GM21737 (cell line): ENCODE results near the gene IPCEF1.

ENCODE experiments used
- ATAC-seq: cut with Tn5 transposase; IDR thresholded peaks from one replicate; pipeline ENCODE4 v1.9.1; 2021; ENCODE audit warnings: mild to moderate bottlenecking, moderate library complexity; ENCODE audit not compliant: unreplicated experiment

IPCEF1 gene

GRCh38 chr6:154169193-154169847, 187.3 kb downstream of the IPCEF1 start:
- ATAC-seq, result no peak

GRCh38 chr6:154167126-154167525, 189.5 kb downstream of the IPCEF1 start:
- ATAC-seq, result no peak

- ATAC-seq, result no peak
Observed at GRCh38 chr6:154166140-154166539, 190.5 kb downstream of the IPCEF1 start.

- ATAC-seq, result no peak
Observed at GRCh38 chr6:154165478-154165877, 191.1 kb downstream of the IPCEF1 start.

GRCh38 chr6:154164397-154164796, 192.2 kb downstream of the IPCEF1 start:
- ATAC-seq, result no peak

- ATAC-seq, result peak; percentile 53
Observed at GRCh38 chr6:154161689-154162088, 194.9 kb downstream of the IPCEF1 start.

- ATAC-seq, result no peak
Observed at GRCh38 chr6:154159126-154159525, 197.5 kb downstream of the IPCEF1 start.

- ATAC-seq, result no peak
Observed at GRCh38 chr6:154157706-154158105, 198.9 kb downstream of the IPCEF1 start.

- ATAC-seq, result peak; percentile 58
Observed at GRCh38 chr6:154157082-154157481, 199.5 kb downstream of the IPCEF1 start.

GRCh38 chr6:154156135-154156896, 200.3 kb downstream of the IPCEF1 start:
- peak; percentile 69 for ATAC-seq

- ATAC-seq, result no peak
Observed at GRCh38 chr6:154154389-154154967, 202.1 kb downstream of the IPCEF1 start.

- no peak for ATAC-seq
Observed at GRCh38 chr6:154143753-154144152, 212.8 kb downstream of the IPCEF1 start.

GRCh38 chr6:154140743-154141142, 215.9 kb downstream of the IPCEF1 start:
- ATAC-seq, result no peak

GRCh38 chr6:154139892-154140291, 216.7 kb downstream of the IPCEF1 start:
- ATAC-seq, result no peak

- ATAC-seq, result no peak
Observed at GRCh38 chr6:154138793-154139192, 217.8 kb downstream of the IPCEF1 start.

- no peak for ATAC-seq
Observed at GRCh38 chr6:154134471-154135147, 222.0 kb downstream of the IPCEF1 start.

GRCh38 chr6:154127657-154128056, 228.9 kb downstream of the IPCEF1 start:
- ATAC-seq, result no peak

- ATAC-seq, result no peak
Observed at GRCh38 chr6:154125421-154125820, 231.2 kb downstream of the IPCEF1 start.

- no peak for ATAC-seq
Observed at GRCh38 chr6:154123155-154123956, 233.2 kb downstream of the IPCEF1 start.

GRCh38 chr6:154122195-154122925, 234.2 kb downstream of the IPCEF1 start:
- no peak for ATAC-seq
